Tibial artery (tissue), 4 donors: Measurements from ENCODE around the gene SETBP1.

Source experiments
- DNase-seq, 2 donors: peaks; one replicate each; pipeline ENCODE4 v3.0.0-alpha.2; 2019
- H3K27ac ChIP-seq, 2 donors: fragments of 200-600 bp; sonication (generic) in 1 of 2; 1 replicate in 1 of 2; 2 replicates in 1 of 2; pipeline ENCODE4 v1.5.1; 2018 to 2019; ENCODE audit warnings: mild to moderate bottlenecking in 1 of 2
- H3K27me3 ChIP-seq, 2 donors: fragments of 200-600 bp; sonication (generic) in 1 of 2; one replicate each; pipeline versions ENCODE4 v1.5.1 to v1.6.0; 2016 to 2019
- H3K36me3 ChIP-seq, 3 donors: fragments of 200-600 bp; sonication (generic) in 2 of 3; one replicate each; pipeline ENCODE4 v1.5.1; 2016 to 2019; ENCODE audit warnings: mild to moderate bottlenecking in 2 of 3
- H3K4me1 ChIP-seq, 4 donors: fragments of 200-600 bp; sonication (generic) in 2 of 4; 1 replicate in 3 of 4; 2 replicates in 1 of 4; pipeline ENCODE4 v1.5.1; 2016 to 2019
- H3K4me3 ChIP-seq, 2 donors: fragments of 200-600 bp; sonication (generic) in 1 of 2; 1 replicate in 1 of 2; 2 replicates in 1 of 2; pipeline ENCODE4 v1.5.1; 2018 to 2019; ENCODE audit warnings: mild to moderate bottlenecking in 2 of 2
- H3K9me3 ChIP-seq, 3 donors: fragments of 200-600 bp; sonication (generic) in 1 of 3; one replicate each; pipeline ENCODE4 v1.5.1; 2016 to 2019
- CTCF ChIP-seq, 2 experiments: fragments of 200-600 bp in 1 of 2; fragments of 450-650 bp in 1 of 2; IDR thresholded peaks; one replicate each; pipeline ENCODE4 v1.5.1; 2017 to 2019; ENCODE audit warnings: antibody characterized with exemption in 2 of 2, mild to moderate bottlenecking in 1 of 2, moderate library complexity in 1 of 2
- intact Hi-C: fragments of 100-400 bp; cut with DNase I; formaldehyde crosslinking; loops from one replicate; pipeline ENCODE4 v1.15.0; 2023; ENCODE audit warnings: low total_unique reads

The SETBP1 gene

GRCh38 chr18:44887227-44887631, 206.5 kb downstream of the SETBP1 start:
- H3K9me3 ChIP-seq, result no peaks in the 10 kb centered on the region
- peak overlapping the region in 1 of 2 donors; percentile 16 for H3K27ac ChIP-seq
- H3K4me3 ChIP-seq, result no peak overlapping the region
- DNase-seq, result no peak
- H3K4me1 ChIP-seq, result peaks cover 0 to 37% (median 7%) of the 10 kb centered on the region in 4 donors
- no peaks in the 10 kb centered on the region for H3K36me3 ChIP-seq
- intact Hi-C loops, result no loop called here
- no peaks in the 10 kb centered on the region for H3K27me3 ChIP-seq
- TF ChIP-seq CTCF (IDR thresholded peaks at IDR 0.05), result no peak

- Histone ChIP-seq H3K36me3 (no peaks in the 10 kb centered on the region), H3K4me1 (peaks cover 0 to 44% (median 10%) of the 10 kb centered on the region in 4 donors), H3K27ac (no peak overlapping the region), H3K4me3 (no peak overlapping the region), H3K27me3 (no peaks in the 10 kb centered on the region), H3K9me3 (no peaks in the 10 kb centered on the region)
- TF ChIP-seq CTCF (IDR thresholded peaks at IDR 0.05), result no peak
- intact Hi-C loops, result no loop called here
- no peak for DNase-seq
Measured at GRCh38 chr18:44889111-44889510, 208.4 kb downstream of the SETBP1 start.

GRCh38 chr18:44893045-44893706, 212.5 kb downstream of the SETBP1 start:
- H3K27ac ChIP-seq, result no peak overlapping the region
- no peak overlapping the region for H3K4me3 ChIP-seq
- no peak for DNase-seq
- no peaks in the 10 kb centered on the region for H3K9me3 ChIP-seq
- H3K27me3 ChIP-seq, result no peaks in the 10 kb centered on the region
- TF ChIP-seq CTCF (IDR thresholded peaks at IDR 0.05), result no peak
- H3K4me1 ChIP-seq, result peaks cover 0 to 32% (median 3%) of the 10 kb centered on the region in 4 donors
- intact Hi-C loops, result no loop called here
- H3K36me3 ChIP-seq, result no peaks in the 10 kb centered on the region

- no peak for DNase-seq
- no peak for TF ChIP-seq CTCF (IDR thresholded peaks at IDR 0.05)
- intact Hi-C loops, result no loop called here
- Histone ChIP-seq H3K4me3 (no peak overlapping the region), H3K36me3 (no peaks in the 10 kb centered on the region), H3K27me3 (no peaks in the 10 kb centered on the region), H3K4me1 (peaks cover 0 to 24% (median 3%) of the 10 kb centered on the region in 4 donors), H3K27ac (no peak overlapping the region), H3K9me3 (no peaks in the 10 kb centered on the region)
Measured at GRCh38 chr18:44893966-44894365, 213.3 kb downstream of the SETBP1 start.

- no peaks in the 10 kb centered on the region for H3K36me3 ChIP-seq
- intact Hi-C loops, result no loop called here
- H3K4me3 ChIP-seq, result no peak overlapping the region
- H3K27me3 ChIP-seq, result no peaks in the 10 kb centered on the region
- no peaks in the 10 kb centered on the region for H3K9me3 ChIP-seq
- H3K4me1 ChIP-seq, result peaks cover 0 to 16% (median 3%) of the 10 kb centered on the region in 4 donors
- TF ChIP-seq CTCF (IDR thresholded peaks at IDR 0.05), result peak; percentile 22 to 29
- no peak overlapping the region for H3K27ac ChIP-seq
- DNase-seq, result peak in 1 of 2 donors; percentile 46
Measured at GRCh38 chr18:44895176-44895798, 214.6 kb downstream of the SETBP1 start.
